LNCAP (cell line): ENCODE results near the gene SNED1.

Experiments used
- TF ChIP-seq, protein P1 (sequence below): fragments of 450-650 bp; IDR thresholded peaks from 2 replicates; pipeline ENCODE4 v1.5.1; 2017; ENCODE audit warnings: mild to moderate bottlenecking

Gene SNED1

DNA sequence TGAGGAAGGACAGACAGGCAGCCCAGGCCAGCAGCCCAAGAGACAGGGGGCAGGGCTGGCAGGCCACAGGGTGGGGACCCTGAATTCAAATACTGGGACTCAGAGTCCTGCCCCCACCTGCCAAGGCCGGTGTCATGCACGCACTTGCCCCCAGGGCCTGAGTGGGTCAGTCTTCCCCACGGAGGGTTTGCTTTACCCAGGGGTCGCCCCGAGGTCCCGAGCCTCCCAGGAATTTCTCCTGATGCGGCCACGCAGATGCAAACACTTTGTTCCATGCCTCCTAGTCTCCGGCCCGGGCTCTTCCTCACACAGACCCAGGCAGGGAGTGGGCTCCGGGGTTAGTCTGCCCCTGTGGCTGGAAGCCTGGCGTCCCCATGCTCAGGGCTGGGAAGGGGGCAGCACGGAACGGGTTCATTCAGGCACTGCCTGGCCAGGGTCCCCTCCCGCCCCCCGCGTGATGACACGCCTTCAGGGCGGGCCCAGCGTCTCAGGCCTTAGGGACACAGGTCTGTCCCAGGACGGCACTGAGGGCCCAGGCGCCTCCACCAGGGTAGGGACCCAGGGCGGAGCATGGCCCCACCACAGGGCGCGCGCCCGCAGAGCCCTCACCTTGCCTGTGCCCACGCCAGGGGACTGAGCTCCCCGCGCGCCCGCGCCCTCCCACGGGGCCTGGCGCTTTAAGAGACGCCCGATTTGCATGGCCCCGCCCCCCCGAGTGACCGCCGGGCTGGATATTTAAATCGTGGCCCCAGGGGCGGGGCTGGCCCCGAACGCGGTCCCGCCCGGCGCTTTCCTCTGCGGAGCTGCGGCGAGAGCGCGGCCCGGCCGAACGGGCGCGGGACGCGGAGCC lies at the start of gene SNED1:
Gene SNED1 (plus strand): TSS at position 763 of the 850 bp plus-strand sequence. CDS start 220 bp downstream, outside the sequence.
- TF ChIP-seq, protein P1, sequence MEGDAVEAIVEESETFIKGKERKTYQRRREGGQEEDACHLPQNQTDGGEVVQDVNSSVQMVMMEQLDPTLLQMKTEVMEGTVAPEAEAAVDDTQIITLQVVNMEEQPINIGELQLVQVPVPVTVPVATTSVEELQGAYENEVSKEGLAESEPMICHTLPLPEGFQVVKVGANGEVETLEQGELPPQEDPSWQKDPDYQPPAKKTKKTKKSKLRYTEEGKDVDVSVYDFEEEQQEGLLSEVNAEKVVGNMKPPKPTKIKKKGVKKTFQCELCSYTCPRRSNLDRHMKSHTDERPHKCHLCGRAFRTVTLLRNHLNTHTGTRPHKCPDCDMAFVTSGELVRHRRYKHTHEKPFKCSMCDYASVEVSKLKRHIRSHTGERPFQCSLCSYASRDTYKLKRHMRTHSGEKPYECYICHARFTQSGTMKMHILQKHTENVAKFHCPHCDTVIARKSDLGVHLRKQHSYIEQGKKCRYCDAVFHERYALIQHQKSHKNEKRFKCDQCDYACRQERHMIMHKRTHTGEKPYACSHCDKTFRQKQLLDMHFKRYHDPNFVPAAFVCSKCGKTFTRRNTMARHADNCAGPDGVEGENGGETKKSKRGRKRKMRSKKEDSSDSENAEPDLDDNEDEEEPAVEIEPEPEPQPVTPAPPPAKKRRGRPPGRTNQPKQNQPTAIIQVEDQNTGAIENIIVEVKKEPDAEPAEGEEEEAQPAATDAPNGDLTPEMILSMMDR: no peak

DNA sequence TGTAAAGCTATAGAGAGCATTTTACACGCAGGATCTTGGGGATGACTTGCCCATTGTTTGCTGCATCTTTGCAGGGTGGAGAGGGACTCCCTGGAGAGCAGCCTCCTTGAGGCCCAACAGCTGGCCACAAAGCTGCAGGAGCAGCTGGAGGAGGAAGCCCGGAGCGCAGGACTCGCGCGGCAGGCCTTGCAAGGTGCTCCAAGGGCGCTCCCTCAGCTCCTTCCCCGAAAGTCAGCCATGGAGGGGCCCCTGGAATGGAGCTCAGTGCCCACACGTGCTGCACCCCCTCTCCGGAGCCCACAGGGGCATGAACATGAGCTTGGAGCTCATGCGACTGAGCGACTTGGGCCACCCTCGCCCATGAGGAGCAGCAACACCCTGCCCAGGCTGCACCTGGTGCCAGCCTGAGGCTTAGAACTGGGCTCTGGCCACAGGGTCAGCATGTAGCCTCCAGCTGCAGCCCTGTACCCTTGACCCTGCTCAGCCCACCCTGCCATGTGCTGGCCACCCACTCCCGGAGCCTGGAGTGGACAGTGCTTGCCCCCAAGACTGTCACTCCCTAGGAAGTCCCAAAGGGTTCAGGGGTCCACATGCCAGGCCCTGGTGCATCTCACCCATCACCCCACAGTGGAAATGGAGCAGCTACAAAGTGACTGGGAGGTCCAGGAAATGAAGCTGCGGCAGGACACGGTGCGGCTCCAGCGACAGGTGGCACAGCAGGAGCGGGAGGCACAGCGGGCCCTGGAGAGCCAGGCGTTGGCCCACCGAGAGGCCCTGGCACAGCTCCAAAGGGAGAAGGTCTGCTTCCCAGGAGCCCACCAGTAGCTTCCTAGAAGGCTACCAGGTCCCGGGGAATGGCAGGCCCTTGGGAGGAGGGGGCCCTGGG lies 49.3 kb upstream of the SNED1 start:
- TF ChIP-seq, protein P1: no peak

DNA sequence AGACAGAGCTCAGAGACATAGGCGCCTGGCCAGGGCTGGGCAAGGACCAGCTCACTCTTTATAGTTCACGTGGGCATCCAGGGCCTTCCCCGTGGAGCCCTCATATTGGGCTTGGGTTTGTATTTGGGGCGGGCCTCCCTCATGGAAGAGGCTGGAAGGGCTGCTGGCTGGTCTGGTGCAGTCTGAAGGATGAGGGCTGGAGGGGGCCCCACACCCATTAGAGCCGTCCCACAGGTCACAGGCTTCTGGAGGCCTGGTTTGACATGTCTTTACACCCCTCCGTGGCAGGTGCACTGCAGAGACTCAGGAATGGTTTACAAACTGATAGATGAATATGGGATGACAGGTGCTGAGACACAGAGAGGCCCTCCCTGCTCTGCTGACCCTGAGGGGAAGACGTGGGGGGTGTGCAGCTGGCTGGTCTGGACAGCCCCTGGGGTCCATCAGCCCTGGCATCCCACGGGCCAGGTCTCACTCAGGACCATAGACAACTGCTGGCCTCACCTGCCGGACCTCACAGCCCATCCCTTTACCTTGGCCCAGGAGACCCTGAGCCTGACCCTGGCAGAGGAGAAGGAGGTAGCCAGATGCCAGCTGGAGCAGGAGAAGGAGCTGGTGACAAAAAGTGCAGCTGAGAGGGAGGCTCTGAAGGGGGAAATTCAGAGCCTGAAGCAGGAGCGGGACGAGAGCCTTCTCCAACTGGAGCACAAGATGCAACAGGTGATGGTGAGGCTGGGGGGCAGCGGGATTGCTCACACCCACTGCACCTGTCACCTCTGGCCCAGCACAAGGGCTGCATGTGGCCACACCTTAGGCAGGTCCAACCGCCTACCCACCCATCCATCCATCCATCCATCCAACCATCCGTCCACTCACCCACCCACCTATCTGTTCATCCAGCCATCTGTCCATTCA lies 48.4 kb upstream of the SNED1 start:
- TF ChIP-seq, protein P1: no peak

DNA sequence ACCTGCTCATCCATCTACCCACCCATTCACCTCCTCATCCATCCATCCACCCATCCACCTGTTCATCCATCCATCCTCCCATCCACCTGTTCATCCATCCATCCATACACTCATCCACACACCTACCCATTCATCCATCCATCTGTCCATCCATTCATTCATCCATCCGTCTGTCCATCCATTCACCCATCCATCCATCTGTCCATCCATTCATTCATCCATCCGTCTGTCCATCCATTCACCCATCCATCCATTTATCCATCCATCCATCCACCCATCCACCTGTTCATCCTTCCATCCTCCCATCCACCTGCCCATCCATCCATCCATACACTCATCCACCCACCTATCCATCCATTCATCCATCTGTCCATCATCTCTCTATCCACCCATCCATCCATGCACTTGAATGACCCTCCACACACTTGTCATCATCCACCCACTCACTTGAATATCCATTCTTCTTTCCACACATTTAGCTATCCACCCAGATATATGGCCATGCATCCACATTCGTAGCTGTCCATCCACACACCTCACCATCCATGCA lies 47.3 kb upstream of the SNED1 start:
- TF ChIP-seq, protein P1: no peak

DNA sequence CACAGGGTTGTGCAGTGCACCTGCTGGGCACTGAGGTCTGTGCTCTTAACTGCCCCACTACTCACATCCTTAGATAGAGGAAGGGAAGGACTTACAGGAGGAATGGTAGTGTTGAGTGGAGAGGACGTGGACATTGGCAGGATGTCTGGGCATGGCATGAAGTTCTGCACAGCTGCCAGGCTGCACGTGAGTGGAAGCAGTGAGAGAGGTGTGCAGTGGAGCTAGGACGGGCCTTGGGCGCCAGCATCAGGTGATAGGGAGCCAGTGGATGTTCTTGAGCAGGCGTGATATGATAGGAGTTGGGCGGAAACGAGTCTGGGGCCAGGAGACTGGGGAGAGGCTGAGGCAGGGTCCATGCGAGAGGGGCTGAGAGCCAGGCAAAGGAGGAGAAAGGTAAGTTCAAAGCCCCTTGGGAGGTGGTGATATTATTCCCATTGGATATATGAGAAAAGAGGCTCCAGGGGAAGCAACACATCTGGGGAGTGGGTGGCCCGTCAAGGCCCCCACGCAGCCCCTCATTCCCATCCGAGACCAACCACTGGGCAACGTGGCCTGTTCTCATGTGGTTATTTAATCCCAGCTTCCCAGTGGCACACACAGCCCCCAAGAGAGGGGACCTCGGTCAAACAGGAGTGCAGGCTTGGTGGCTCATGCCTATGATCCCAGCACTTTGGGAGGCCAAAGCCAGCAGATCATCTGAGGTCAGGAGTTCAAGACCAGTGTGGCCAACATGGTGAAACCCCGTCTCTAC lies 45.7 kb upstream of the SNED1 start:
- TF ChIP-seq, protein P1: no peak

DNA sequence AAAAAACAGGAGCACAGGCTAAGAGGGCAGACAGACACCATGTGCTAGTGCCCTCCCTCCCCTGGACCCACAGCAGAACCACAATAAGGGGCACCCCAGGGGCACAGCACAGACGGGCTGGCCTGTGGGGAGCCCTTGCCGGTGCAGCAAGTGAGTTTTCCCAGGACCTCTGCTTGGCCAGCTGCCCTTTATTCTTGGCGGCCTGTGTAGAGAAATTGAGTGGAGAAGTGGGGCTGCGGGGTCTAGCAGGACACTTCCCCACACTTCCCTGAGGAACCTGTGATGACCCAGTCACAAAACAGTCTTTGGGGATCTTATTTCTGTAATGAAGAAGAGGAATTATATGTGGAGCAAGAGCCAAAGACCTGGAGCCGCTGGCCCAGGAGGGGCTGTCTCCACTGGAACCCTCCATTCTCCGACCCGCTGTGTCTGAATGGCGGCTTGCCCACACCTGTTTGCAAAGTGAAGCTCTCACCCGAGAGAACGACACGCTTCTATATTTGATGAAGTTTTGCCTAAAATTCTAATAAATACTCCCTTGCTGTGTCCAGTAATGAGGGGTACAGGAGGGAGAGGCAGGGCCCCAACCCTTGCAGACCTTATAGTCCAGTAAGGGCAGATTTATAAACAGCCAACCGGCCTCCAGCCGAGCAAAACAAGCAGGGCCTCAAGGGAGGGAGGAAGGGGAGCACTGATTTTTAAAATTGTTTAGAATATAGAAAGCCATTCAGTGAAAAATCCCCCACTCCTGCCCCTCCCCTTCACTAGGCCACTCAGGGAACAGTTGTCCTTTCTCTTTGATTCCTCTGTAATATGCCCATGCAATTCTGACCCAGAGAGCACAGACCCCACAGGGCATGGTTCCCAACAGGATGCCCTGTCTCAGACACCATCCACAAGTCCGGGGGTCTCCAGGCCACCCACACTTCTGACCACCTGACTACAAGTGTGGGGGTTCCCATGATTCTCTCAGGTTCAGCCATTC lies 44.7 kb upstream of the SNED1 start:
- TF ChIP-seq, protein P1: no peak
